ENCODE data around the gene VRK1.

GRCh38 chr14:96905825-96906224 is 108.6 kb downstream of the VRK1 start:
- TF ChIP-seq, protein P1, sequence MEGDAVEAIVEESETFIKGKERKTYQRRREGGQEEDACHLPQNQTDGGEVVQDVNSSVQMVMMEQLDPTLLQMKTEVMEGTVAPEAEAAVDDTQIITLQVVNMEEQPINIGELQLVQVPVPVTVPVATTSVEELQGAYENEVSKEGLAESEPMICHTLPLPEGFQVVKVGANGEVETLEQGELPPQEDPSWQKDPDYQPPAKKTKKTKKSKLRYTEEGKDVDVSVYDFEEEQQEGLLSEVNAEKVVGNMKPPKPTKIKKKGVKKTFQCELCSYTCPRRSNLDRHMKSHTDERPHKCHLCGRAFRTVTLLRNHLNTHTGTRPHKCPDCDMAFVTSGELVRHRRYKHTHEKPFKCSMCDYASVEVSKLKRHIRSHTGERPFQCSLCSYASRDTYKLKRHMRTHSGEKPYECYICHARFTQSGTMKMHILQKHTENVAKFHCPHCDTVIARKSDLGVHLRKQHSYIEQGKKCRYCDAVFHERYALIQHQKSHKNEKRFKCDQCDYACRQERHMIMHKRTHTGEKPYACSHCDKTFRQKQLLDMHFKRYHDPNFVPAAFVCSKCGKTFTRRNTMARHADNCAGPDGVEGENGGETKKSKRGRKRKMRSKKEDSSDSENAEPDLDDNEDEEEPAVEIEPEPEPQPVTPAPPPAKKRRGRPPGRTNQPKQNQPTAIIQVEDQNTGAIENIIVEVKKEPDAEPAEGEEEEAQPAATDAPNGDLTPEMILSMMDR (IDR thresholded peaks at IDR 0.05) = no peak
- no peak for TF ChIP-seq POLR2AphosphoS5 (IDR thresholded peaks at IDR 0.05)
- TF ChIP-seq EP300 (IDR thresholded peaks at IDR 0.05) = no peak

Measured in upper lobe of left lung (tissue), 4 donors.